GM12891 (cell line): ENCODE results near the gene PRR20G.

ENCODE experiments used
- PAX5 ChIP-seq: IDR thresholded peaks from 2 replicates; pipeline ENCODE4 v1.6.1; 2011; ENCODE audit warnings: low read length, moderate library complexity, mild to moderate bottlenecking; ENCODE audit not compliant: insufficient read depth, severe bottlenecking
- POLR2A ChIP-seq: IDR thresholded peaks from 2 replicates; pipeline ENCODE4 v1.6.1; 2011; ENCODE audit warnings: low read depth, low read length, control low read depth
- POLR2AphosphoS5 ChIP-seq: IDR thresholded peaks from 2 replicates; pipeline ENCODE4 v1.6.1; 2011; ENCODE audit warnings: low read depth, low read length, control low read depth
- POU2F2 ChIP-seq: IDR thresholded peaks from 2 replicates; pipeline ENCODE4 v1.6.1; 2011; ENCODE audit warnings: low read depth, mild to moderate bottlenecking, control low read depth, low read length, moderate library complexity
- TAF1 ChIP-seq: IDR thresholded peaks from 2 replicates; pipeline ENCODE4 v1.6.1; 2011; ENCODE audit warnings: low read depth, low read length, control low read depth

DNA sequence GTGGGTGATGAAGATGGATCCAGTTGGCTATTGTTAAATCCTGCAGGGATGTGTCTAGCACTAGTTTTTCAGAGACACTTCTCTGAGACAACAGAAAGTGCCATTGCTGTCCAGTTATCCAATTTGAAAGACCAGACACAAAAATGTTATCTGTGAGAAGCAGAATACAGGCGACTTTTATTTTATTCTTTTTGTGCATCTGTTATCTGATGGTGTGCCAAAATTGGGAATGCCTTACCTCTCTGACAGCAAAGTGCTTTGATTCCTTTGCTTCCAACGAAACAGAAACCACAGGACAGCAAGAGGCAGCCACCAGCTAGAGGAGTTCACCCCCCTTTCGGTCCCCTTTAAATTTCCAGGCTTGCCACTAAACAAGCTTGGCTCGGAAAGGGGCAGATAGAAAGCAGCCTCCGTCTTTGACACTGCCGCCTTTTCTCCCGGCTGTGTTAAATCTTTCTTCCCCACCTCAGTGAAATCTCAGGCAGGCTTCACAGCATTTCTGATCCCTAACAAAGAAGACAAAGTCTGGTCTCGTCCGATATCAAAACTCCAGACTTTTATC lies 17.7 kb upstream of the PRR20G start:
- TF ChIP-seq POLR2A, result no peak
- TF ChIP-seq TAF1, result no peak
- TF ChIP-seq POLR2AphosphoS5, result no peak
- no peak for TF ChIP-seq PAX5
- no peak for TF ChIP-seq POU2F2
